ENCODE results near the gene PPP4R3A. TPM values are rescaled to one million over a fixed set of nuclear protein-coding genes. Genes with fewer than 3 reads are reported as not detected.

The PPP4R3A gene
- total RNA-seq, 1 donor from 2014 or later: 76.2 TPM

DNA sequence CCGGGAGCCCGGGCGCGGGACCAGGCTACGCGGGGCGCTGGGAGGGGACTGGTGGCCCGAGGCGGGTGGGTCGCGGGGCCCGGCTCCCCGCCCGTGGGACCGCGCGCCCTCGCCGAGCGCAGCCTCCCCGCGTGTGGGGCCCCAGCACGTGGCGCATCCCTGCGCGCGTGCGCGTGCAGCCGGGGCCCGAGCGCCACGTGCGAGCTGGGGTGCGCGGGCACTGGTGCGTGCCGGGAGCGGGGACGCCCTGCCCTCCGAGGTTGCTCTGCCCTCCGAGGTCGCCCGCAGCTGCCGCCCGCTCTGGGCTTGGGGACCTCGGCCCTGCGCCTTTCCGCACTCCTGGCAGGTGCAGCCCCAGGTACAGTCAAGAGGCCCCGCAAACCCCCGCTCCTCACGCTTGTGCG, 92.1 kb downstream of the PPP4R3A start:
- no peak overlapping the region for H3K27ac ChIP-seq

DNA sequence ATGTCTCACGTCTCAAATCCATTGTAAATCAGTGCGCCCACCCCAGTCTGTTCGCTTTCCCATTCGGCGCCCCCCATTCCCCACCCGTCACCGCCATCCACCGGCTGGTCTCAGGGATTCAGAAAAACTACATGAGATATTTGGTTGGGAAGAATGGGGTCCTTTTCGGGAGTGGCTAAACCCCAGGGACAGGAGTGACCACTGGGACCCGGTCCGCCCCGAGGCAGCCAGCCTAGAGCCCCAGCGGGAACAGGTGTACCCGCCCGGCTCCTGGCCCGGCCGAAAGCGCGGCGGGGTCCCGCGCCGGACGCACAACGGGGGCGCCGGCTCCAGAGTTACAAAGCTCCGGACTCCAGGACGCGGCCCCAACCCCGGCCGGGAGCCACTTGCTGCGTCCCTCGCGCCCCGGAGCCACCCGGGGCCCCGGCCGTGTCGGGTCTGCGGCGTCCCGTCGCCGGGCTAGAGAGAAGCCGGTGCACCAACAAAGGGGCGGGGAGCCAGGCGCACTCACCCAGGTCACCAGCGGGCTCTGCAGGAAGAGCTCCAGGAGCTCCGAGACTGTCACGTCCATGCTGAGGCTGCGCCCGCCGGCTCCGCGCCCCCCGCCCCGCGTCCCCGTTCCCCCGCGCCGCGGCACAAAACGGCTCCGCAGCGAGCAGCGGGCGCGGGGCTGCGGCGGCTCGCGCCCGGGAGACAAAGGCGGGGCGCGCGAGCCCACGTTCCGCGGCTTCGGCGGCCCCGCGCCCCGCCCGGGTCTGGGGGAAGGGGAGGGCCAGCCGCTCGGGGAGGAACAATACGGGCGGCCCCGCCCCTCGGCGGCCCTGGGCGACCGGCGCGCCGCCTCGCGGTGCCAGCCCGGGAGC, 92.8 kb downstream of the PPP4R3A start, which contains the start of gene CCDC88C:
TSS of gene CCDC88C (minus strand) at position 701 of the 863 bp plus-strand sequence. CDS start at position 571, 130 bp downstream.
- peaks cover 6 to 10% of the 10 kb centered on the region in 2 donors for H3K4me1 ChIP-seq
- intact Hi-C loops (cut with DNase I): no loop called here
- DNase-seq (ENCODE audit: low spot score in 2 of 2): peak in 1 of 2 donors; percentile 72

More for the DNA sequence above, 92.1 kb downstream of the PPP4R3A start:
- Histone ChIP-seq H3K4me1 (peaks cover 6 to 10% of the 10 kb centered on the region in 2 donors), H3K36me3 (no peaks in the 10 kb centered on the region), H3K4me3 (peak overlapping the region; percentile 56 to 77), H3K9me3 (no peaks in the 10 kb centered on the region), H3K27me3 (peaks cover 4% of the 10 kb centered on the region)
- DNase-seq (ENCODE audit: low spot score in 2 of 2): no peak
- intact Hi-C loops (cut with DNase I): loop anchor here (1.0 kb wide), 1 partner anchor 94 kb away; no protein-coding TSS in a partner anchor
- TF ChIP-seq CTCF (IDR thresholded peaks at IDR 0.05): no peak

GRCh38 chr14:91416744-91417119, 93.4 kb downstream of the PPP4R3A start:
- intact Hi-C loops (cut with DNase I): no loop called here
- Histone ChIP-seq H3K27me3 (peaks cover 4% of the 10 kb centered on the region), H3K4me3 (peak overlapping the region; percentile 56 to 77), H3K27ac (no peak overlapping the region), H3K9me3 (no peaks in the 10 kb centered on the region), H3K4me1 (peaks cover 6 to 10% of the 10 kb centered on the region in 2 donors), H3K36me3 (no peaks in the 10 kb centered on the region)
- no peak for TF ChIP-seq CTCF (IDR thresholded peaks at IDR 0.05)
- no peak for DNase-seq (ENCODE audit: low spot score in 2 of 2)

More for the DNA sequence above, 92.8 kb downstream of the PPP4R3A start, which contains the start of gene CCDC88C:
- Histone ChIP-seq H3K9me3 (no peaks in the 10 kb centered on the region), H3K27me3 (peaks cover 4% of the 10 kb centered on the region), H3K27ac (no peak within 1 kb of the TSS), H3K4me3 (peak within 1 kb of the TSS; percentile 56 to 77), H3K36me3 (no peaks in the 10 kb centered on the region)
- no peak for TF ChIP-seq CTCF (IDR thresholded peaks at IDR 0.05)

- no peak overlapping the region for H3K27ac ChIP-seq
- TF ChIP-seq CTCF (IDR thresholded peaks at IDR 0.05): no peak
- peak overlapping the region in 1 of 2 donors; percentile 77 for H3K4me3 ChIP-seq
- no peaks in the 10 kb centered on the region for H3K9me3 ChIP-seq
- peak in 1 of 2 donors; percentile 13 for DNase-seq (ENCODE audit: low spot score in 2 of 2)
- peaks cover 6 to 10% of the 10 kb centered on the region in 2 donors for H3K4me1 ChIP-seq
- H3K27me3 ChIP-seq: peaks cover 4% of the 10 kb centered on the region
- no peaks in the 10 kb centered on the region for H3K36me3 ChIP-seq
- intact Hi-C loops (cut with DNase I): no loop called here
Measured at GRCh38 chr14:91415794-91416743, 94.0 kb downstream of the PPP4R3A start.

DNA sequence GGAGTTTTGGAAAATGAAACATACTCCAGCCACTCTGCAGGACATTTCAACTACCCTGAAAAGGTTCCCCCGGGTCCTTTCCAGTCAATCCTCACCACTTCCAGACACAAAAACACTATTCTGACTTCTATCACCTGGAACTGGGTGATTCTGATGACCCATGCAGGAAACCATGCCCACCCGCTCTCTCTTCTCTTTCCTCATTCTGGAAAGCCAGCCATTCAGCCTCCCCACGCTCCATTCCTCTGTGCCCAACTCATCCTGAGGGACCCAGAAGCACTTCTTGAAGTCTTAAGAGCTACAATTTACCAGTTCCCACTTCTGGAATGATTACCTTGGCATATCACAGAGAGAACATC, 95.7 kb downstream of the PPP4R3A start:
- no peaks in the 10 kb centered on the region for H3K9me3 ChIP-seq

More for the DNA sequence above, 95.7 kb downstream of the PPP4R3A start:
- intact Hi-C loops (cut with DNase I): no loop called here
- H3K27me3 ChIP-seq: peaks cover 4% of the 10 kb centered on the region
- no peak overlapping the region for H3K27ac ChIP-seq
- peak in 1 of 2 donors; percentile 43 for DNase-seq (ENCODE audit: low spot score in 2 of 2)
- H3K4me1 ChIP-seq: peaks cover 6 to 10% of the 10 kb centered on the region in 2 donors
- no peak overlapping the region for H3K4me3 ChIP-seq
- TF ChIP-seq CTCF (IDR thresholded peaks at IDR 0.05): no peak
- no peaks in the 10 kb centered on the region for H3K36me3 ChIP-seq
